ACC112 (cell line): Measurements from ENCODE around the gene LY6G5C.

Source experiments
- H2AFZ ChIP-seq: fragments of 200-600 bp; sonication (generic); one replicate; pipeline ENCODE4 v1.6.0; 2017; ENCODE audit warnings: antibody characterized with exemption, low read length; ENCODE audit not compliant: unreplicated experiment
- H3K27ac ChIP-seq: fragments of 200-600 bp; sonication (generic); 2 replicates; pipeline ENCODE4 v1.5.1; 2014; ENCODE audit warnings: low read depth, mild to moderate bottlenecking, antibody characterized with exemption, low read length, moderate library complexity
- H3K27me3 ChIP-seq: fragments of 200-600 bp; sonication (generic); 2 replicates; pipeline ENCODE4 v1.6.1; 2014; ENCODE audit warnings: mild to moderate bottlenecking, antibody characterized with exemption, low read length, moderate library complexity, mixed read lengths; ENCODE audit not compliant: insufficient read depth
- H3K36me3 ChIP-seq: fragments of 200-600 bp; sonication (generic); 2 replicates; pipeline ENCODE4 v1.6.1; 2016; ENCODE audit warnings: mild to moderate bottlenecking, antibody characterized with exemption, low read length, moderate library complexity, mixed read lengths; ENCODE audit not compliant: insufficient read depth
- H3K4me1 ChIP-seq: fragments of 200-600 bp; sonication (generic); one replicate; pipeline ENCODE4 v1.6.1; 2016; ENCODE audit warnings: low read length, mixed read lengths; ENCODE audit not compliant: insufficient read depth, unreplicated experiment, control insufficient read depth
- H3K4me3 ChIP-seq: fragments of 200-600 bp; sonication (generic); 2 replicates; pipeline ENCODE4 v1.5.1; 2014; ENCODE audit warnings: mild to moderate bottlenecking, low read depth, low read length
- H3K79me2 ChIP-seq: fragments of 200-600 bp; sonication (generic); one replicate; pipeline ENCODE4 v1.6.0; 2016; ENCODE audit warnings: low read length; ENCODE audit not compliant: control insufficient read depth, unreplicated experiment, insufficient read depth

Gene LY6G5C

DNA sequence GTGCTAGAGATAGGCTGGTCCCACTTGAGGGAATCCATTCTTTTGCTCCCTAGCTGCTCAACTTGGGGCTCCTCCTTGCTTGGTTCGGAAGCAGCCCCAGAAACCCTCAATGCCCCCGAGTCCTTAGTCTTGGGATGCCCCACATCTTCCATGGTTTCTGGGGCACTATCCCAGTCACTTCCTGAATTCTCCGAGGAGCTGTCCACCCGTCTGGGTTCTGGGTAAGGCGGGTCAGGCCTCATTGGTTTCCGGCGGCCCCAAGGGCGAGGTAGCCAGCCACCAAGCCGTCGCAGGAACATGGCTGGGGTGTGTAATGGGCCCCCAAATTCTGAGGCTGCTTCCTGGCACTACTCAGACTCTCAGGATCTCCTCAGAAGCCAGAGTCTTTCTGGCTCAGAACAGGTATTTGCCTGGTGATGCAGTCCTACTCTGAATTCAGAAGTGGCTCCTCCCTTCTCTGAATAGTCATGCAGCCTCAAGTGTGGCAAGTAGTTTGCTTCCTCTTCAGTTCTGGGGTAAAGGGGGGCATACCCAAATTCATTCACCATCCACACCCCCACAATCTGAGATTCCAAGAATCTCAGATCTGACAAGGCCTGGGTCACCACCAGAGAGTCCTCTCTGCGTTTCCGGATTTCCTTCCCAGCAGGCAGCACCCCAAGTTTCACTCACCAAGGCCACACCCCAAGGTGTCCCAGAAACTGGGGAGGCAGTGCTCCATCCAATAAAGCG, 21.1 kb downstream of the LY6G5C start:
- Histone ChIP-seq H3K4me3 (peak overlapping the region; percentile 91), H3K36me3 (0 out of 2 replicates have a peak, but pooled peaks cover 4% of the 10 kb centered on the region), H3K4me1 (peaks cover 14% of the 10 kb centered on the region), H3K27me3 (no peaks in the 10 kb centered on the region), H3K27ac (peak overlapping the region; percentile 52), H3K79me2 (peaks cover 64% of the 10 kb centered on the region), H2AFZ (peak overlapping the region; percentile 35)

DNA sequence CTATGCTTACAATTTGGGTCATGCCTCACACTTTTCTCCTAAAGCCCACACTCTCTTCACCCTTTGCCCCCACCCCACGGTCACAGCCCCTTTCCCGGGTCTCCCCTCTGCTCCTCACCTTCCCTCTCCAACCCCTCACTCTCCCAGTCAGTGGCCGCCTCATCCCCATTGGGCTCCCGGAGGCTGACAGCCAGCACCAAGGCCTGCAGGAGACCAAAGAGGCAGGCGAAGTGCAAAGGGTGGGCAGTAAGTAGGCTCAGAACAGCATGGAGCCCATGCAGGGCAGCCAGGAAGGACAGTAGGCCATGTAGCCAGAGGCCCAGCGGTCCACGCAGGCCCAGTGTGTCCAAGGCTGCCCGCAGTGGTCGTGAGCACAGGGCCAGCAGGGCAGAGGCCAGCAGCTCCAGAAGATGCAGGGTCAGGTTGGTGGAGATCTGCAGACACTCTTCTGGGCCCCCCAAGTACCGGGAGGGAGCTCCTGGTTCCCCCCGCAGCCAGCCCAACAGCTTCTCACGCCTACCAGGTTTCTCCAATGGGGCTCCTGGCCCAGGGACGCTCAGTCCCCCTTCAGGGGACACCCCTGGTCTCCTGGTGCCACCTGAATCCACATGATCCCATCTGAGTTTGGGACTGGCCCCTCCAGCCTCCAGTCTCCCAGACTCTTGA, 21.8 kb downstream of the LY6G5C start:
- no peak overlapping the region for H2AFZ ChIP-seq
- peak overlapping the region; percentile 91 for H3K4me3 ChIP-seq
- H3K27me3 ChIP-seq: no peaks in the 10 kb centered on the region
- 0 out of 2 replicates have a peak, but pooled peaks cover 4% of the 10 kb centered on the region for H3K36me3 ChIP-seq
- H3K79me2 ChIP-seq: peaks cover 60% of the 10 kb centered on the region
- H3K4me1 ChIP-seq: peaks cover 14% of the 10 kb centered on the region
- no peak overlapping the region for H3K27ac ChIP-seq

DNA sequence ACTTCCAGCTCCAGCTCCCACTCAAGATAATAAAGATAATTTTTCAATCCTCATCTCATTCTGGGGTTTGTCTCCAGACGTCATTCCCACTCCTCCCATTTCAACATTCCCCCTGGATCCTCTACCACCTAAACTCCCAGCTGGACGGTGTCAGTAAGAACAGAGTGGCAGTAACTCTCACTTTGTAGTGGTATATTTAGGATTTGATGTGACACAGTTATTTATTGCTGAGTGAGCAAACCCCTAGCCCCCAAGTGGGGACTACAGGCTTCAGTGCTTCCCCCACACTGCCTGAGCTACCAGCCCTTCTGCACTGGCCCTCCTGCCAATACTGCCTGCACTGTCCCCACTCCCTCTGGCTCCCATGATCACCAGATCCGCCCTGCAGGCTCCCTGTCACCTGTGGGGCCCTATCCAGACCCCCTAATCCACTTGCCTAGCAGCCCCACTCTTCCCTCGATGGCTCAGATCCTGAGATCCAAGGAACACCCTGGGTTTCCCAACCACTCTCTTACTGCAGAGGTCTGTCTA, 22.6 kb downstream of the LY6G5C start:
- Histone ChIP-seq H3K27me3 (no peaks in the 10 kb centered on the region), H3K79me2 (peaks cover 51% of the 10 kb centered on the region), H3K36me3 (0 out of 2 replicates have a peak, but pooled peaks cover 4% of the 10 kb centered on the region), H2AFZ (no peak overlapping the region), H3K27ac (no peak overlapping the region), H3K4me3 (no peak overlapping the region), H3K4me1 (peaks cover 16% of the 10 kb centered on the region)

DNA sequence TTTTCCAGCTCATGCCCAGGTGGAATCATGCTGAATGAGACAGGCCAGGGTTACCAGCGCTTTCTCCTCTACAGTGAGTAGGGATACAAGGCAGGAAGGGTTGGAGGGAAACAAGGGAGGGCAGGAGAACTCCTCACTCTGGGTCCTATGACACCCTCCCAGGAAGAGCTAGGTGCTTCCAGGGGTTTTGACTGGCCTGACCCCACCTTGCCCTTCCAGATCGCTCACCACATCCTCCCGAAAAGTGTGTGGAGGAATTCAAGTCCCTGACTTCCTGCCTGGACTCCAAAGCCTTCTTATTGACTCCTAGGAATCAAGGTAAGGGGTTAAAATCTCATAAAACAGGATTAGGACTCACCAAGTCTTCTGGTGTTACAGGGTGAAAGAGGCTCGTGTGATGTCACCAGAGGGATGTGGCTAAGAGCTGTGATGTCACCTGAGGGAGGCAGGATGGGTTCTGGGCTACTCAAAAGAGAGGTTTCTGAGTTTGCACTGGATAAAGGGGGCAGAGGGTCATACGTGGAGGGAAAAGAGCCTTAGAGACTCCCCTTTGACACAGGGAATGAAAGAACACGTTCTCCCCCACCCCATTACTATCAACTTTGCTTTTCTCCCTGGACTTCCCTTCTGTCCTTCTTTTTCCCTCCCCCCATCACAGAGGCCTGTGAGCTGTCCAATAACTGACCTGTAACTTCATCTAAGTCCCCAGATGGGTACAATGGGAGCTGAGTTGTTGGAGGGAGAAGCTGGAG, 23.3 kb downstream of the LY6G5C start:
- H3K27me3 ChIP-seq: no peaks in the 10 kb centered on the region
- H3K4me1 ChIP-seq: peaks cover 16% of the 10 kb centered on the region
- no peak overlapping the region for H2AFZ ChIP-seq
- no peak overlapping the region for H3K27ac ChIP-seq
- H3K4me3 ChIP-seq: no peak overlapping the region
- H3K36me3 ChIP-seq: 0 out of 2 replicates have a peak, but pooled peaks cover 4% of the 10 kb centered on the region
- peaks cover 46% of the 10 kb centered on the region for H3K79me2 ChIP-seq

DNA sequence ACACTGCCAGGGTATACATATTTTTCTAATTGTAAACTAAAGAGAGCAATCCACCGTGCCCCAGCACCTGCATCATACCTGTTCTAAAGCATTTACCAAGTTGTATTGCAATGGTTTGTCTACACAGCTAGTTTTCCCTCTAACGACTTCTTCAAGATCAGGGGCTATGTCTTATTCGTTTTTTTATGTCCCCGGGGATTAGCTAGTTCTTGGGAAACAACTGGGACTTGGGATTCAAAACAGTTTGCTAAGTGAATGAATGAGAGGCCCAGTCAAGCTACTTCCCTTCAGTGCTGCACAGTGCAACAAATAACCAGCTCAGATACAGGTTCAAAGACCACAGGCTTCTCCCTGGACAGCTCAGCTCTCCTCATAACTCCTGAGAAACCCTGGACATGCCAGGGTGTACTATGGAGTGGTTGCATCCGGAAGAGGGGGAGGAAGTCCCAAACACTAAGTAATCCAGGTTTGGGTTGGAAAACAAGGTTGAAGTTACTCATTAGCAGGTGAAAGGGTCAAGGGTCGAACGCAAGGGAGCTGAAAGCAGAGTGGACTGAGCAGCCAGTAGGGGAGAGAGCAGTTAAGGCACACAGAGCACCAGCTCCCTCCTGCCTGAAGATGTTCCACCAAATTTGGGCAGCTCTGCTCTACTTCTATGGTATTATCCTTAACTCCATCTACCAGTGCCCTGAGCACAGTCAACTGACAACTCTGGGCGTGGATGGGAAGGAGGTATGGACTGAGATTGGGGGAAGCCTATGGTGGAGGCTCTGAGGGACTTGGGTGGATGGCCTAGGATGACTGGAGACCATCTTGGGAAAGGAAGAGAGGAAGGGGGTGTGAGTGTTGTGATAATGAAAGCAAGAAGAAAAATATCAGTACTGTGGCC, 25.3 kb downstream of the LY6G5C start, which contains the start of gene APOM:
TSS of gene APOM (plus strand) at position 546 of the 889 bp plus-strand sequence. CDS start at position 619, 73 bp downstream.
- Histone ChIP-seq H3K4me3 (no peak within 1 kb of the TSS), H3K4me1 (peaks cover 21% of the 10 kb centered on the region), H3K36me3 (no peaks in the 10 kb centered on the region), H3K79me2 (peaks cover 50% of the 10 kb centered on the region), H2AFZ (no peak within 1 kb of the TSS), H3K27me3 (no peaks in the 10 kb centered on the region), H3K27ac (no peak within 1 kb of the TSS)

DNA sequence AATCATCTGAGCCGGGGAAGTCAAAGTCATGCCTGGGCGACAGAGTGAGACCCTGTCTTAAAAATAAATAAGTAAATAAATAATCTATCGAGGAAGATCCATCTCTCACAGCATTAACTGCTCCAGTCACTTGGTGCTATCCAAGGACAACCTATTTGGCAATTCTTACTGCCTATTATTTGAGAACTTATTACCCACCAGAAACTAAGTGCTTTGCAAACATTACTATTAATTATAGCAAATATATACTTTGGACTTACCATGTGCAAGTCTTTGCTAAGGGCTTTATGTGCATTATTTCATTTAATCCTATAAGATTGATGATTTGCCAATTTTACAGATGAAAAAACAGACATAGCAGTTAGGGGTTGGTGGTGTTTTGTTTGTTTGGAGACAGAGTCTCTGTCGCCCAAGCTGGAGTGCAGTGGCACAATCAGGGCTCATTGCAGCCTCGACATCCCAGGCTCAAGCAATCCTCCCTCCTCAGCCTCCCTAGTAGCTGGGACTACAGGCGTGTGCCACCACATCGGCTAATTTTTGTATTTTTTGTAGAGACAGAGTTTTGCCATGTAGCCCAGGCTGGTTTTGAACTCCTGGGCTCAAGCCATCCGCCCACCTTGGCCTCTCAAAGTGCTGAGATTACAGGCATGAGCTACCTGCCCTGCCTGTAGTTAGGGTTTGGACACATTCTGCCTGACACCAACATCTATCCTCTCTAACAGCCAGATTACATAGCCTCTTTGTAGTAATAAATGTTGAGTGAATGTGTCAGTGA, 26.1 kb downstream of the LY6G5C start:
- no peaks in the 10 kb centered on the region for H3K27me3 ChIP-seq
- no peaks in the 10 kb centered on the region for H3K36me3 ChIP-seq
- H3K79me2 ChIP-seq: peaks cover 49% of the 10 kb centered on the region
- peaks cover 22% of the 10 kb centered on the region for H3K4me1 ChIP-seq
- H2AFZ ChIP-seq: no peak overlapping the region
- no peak overlapping the region for H3K4me3 ChIP-seq
- no peak overlapping the region for H3K27ac ChIP-seq

DNA sequence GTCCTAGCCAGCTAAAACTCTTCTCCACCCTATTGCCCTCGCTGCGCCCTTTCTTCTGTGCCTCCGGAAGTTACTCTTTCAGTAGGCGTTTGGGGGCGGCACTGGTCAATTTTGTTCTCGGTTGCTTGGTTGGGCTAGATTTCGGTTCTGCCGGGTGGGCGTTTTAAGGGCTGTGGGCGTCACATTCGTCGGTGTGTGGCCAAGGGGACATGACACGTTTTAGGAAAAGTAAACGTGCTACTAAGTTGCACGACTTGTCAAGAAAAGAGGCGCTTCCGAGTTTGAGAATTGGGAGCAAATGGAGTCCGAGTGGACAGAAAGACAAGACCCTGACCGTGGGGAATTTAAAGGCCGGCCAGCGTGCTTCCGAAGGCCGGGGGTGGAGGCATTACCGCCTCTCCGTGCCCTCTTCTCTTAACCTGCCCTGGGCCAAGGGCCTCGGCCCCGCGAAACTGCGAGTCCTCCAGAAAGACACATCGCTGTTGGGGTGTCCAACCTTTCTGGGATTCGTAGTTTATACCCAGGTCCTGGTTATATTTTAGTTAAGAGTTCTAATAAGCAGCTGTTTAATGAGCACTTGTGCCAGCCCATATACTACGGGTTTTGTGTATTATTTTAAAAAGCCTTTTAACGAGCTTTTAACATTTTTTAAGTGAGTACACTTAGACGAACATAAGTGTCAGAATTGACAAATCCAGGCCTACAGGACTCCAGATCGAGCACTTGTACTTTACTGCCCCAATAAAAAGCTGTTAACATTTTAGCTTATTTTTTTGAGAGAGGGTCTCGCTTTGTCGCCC, 27.7 kb downstream of the LY6G5C start:
- Histone ChIP-seq H3K27ac (peak overlapping the region; percentile 93), H3K4me1 (peaks cover 13% of the 10 kb centered on the region), H3K4me3 (peak overlapping the region; percentile 93), H3K79me2 (peaks cover 39% of the 10 kb centered on the region), H3K36me3 (peaks cover 7% of the 10 kb centered on the region; the same call in 1 of the 2 replicates), H3K27me3 (no peaks in the 10 kb centered on the region), H2AFZ (peak overlapping the region; percentile 57)

DNA sequence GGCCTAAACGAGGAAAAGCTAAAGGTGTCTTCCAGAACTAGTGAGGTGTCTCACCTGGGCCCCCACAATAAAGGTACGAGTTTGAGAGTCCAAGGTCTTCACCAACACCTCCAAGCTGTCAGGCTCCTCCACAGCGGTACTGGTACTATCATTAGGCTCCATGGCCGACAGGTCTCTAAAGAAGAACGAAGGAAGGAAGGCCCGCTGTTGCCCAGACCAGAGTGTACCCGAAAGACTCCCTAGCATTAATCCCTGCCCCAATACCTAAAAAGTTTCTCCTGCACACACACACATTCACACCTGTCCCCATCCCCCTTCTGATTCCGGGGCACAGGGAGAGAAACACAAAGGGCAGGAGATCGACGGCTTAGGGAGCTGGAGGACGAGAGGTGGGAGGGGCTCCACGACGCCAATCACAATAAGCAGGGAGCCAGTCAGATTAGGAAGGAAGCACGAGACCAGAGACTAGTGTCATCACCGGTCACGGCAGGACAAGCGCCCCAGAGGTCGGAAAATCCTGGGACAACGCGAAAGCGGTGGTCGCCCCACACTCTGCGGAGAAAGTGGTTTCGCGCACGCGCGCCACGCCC, 29.2 kb downstream of the LY6G5C start:
- Histone ChIP-seq H3K27ac (peak overlapping the region; percentile 93), H3K4me3 (peak overlapping the region; percentile 93), H3K27me3 (no peaks in the 10 kb centered on the region), H3K36me3 (peaks cover 9% of the 10 kb centered on the region; the same call in 1 of the 2 replicates), H3K4me1 (peaks cover 10% of the 10 kb centered on the region), H2AFZ (peak overlapping the region; percentile 81), H3K79me2 (peaks cover 34% of the 10 kb centered on the region)
